A549 (cell line): ENCODE data around the gene ADISSP. TPM values are rescaled to one million over a fixed set of nuclear protein-coding genes. Genes with fewer than 3 reads are reported as not detected.

Source experiments
- ATAC-seq, 2 experiments: fragments of 200-7000 bp in 1 of 2; fragments of >200 bp in 1 of 2; cut with Nextera tagmentation in 1 of 2; cut with Tn5 transposase in 1 of 2; 3 replicates each; pipeline versions ENCODE4 v1.8.0 to v1.9.1; 2018 to 2020; ENCODE audit warnings: mild to moderate bottlenecking in 1 of 2, moderate library complexity in 1 of 2
- CTCF ChIA-PET: fragments of 300-600 bp; sonication (Branson Sonifier 250); formaldehyde crosslinking; extraction: SDS; loops from one replicate; lab custom pipeline; 2021; ENCODE audit warnings: antibody characterized with exemption, inconsistent platforms; lab: Yijun Ruan, JAX
- POLR2A ChIA-PET: fragments of 350-600 bp; formaldehyde crosslinking; extraction: SDS; loops from one replicate; lab custom pipeline; 2021; ENCODE audit warnings: antibody characterized with exemption, inconsistent platforms; lab: Yijun Ruan, JAX
- DNase-seq, 2 experiments: peaks; one replicate each; pipeline versions ENCODE4 v3.0.0 to v3.0.0-alpha.2; 2011 to 2016; ENCODE audit warnings: low read depth in 1 of 2, low spot score in 1 of 2
- FAIRE-seq: peaks from 2 replicates; lab custom pipeline; 2011; peaks lifted over from hg19 to GRCh38; lab: Jason Lieb, UNC
- H3K27ac ChIP-seq, 2 experiments: fragments of >200 bp; sonication (Bioruptor Twin); formaldehyde crosslinking; 3 replicates each; pipeline ENCODE4 v1.5.1; 2016 to 2017
- H3K4me1 ChIP-seq: fragments of >200 bp; sonication (Bioruptor Twin); formaldehyde crosslinking; 3 replicates; pipeline ENCODE4 v1.6.1; 2016
- H3K4me2 ChIP-seq: fragments of >200 bp; sonication (Bioruptor Twin); formaldehyde crosslinking; 3 replicates; pipeline ENCODE4 v1.6.1; 2016
- H3K4me3 ChIP-seq: fragments of >200 bp; sonication (Bioruptor Twin); formaldehyde crosslinking; 3 replicates; pipeline ENCODE4 v1.5.1; 2016
- H3K9me3 ChIP-seq: fragments of >200 bp; sonication (Bioruptor Twin); formaldehyde crosslinking; 3 replicates; pipeline ENCODE4 v1.6.1; 2016
- CBX2 ChIP-seq: fragments of 200-600 bp; sonication (generic); IDR thresholded peaks from 2 replicates; pipeline ENCODE4 v1.6.1; 2016; ENCODE audit warnings: low read depth, mild to moderate bottlenecking, borderline replicate concordance
- CBX8 ChIP-seq: fragments of 200-600 bp; sonication (generic); IDR thresholded peaks from 2 replicates; pipeline ENCODE4 v1.6.1; 2016
- CEBPB ChIP-seq, 2 experiments: fragments of >200 bp in 1 of 2; sonication (Bioruptor Twin) in 1 of 2; formaldehyde crosslinking in 1 of 2; IDR thresholded peaks; 2 replicates each; pipeline ENCODE4 v1.6.1; 2012 to 2016
- CHD2 ChIP-seq: fragments of 150-350 bp; IDR thresholded peaks from 2 replicates; pipeline ENCODE4 v1.6.1; 2014; ENCODE audit warnings: low read length; ENCODE audit not compliant: partially characterized antibody
- EHF ChIP-seq: fragments of 250-450 bp; sonication (Bioruptor Pico); IDR thresholded peaks from 2 replicates; pipeline ENCODE4 v1.5.0; 2020; ENCODE audit warnings: mild to moderate bottlenecking
- HDAC2 ChIP-seq: fragments of 200-600 bp; sonication (generic); IDR thresholded peaks from 2 replicates; pipeline ENCODE4 v1.6.1; 2016
- HOXA7 ChIP-seq: fragments of 250-450 bp; sonication (Bioruptor Pico); IDR thresholded peaks from 2 replicates; pipeline ENCODE4 v1.5.0; 2020; ENCODE audit warnings: mild to moderate bottlenecking, moderate library complexity
- HOXB5 ChIP-seq: fragments of 250-450 bp; sonication (Bioruptor Pico); IDR thresholded peaks from 2 replicates; pipeline ENCODE4 v1.5.0; 2020; ENCODE audit warnings: mild to moderate bottlenecking, moderate library complexity
- JUN ChIP-seq, 2 experiments: fragments of >200 bp; sonication (Bioruptor Twin); formaldehyde crosslinking; IDR thresholded peaks; 2 replicates in 1 of 2; 3 replicates in 1 of 2; pipeline ENCODE4 v1.6.1; 2016 to 2017
- KDM5A ChIP-seq: fragments of 200-600 bp; sonication (generic); IDR thresholded peaks from 2 replicates; pipeline ENCODE4 v1.6.1; 2016; ENCODE audit warnings: antibody characterized with exemption, mild to moderate bottlenecking
- NPAS2 ChIP-seq: fragments of 250-450 bp; sonication (Bioruptor Pico); IDR thresholded peaks from 2 replicates; pipeline ENCODE4 v1.8.0; 2022; ENCODE audit warnings: mild to moderate bottlenecking, moderate library complexity, borderline replicate concordance
- NR3C1 ChIP-seq: fragments of >200 bp; sonication (Bioruptor Twin); formaldehyde crosslinking; IDR thresholded peaks from 3 replicates; pipeline ENCODE4 v1.6.1; 2017
- PHF8 ChIP-seq: fragments of 200-600 bp; sonication (generic); IDR thresholded peaks from 2 replicates; pipeline ENCODE4 v1.6.1; 2016; ENCODE audit warnings: low read depth, mild to moderate bottlenecking, antibody characterized with exemption, moderate library complexity, borderline replicate concordance
- POLR2AphosphoS2 ChIP-seq: conservative IDR thresholded peaks from 2 replicates; pipeline ENCODE4 v1.6.1; 2012; ENCODE audit warnings: low read length, improper control_type of control experiment, inconsistent platforms
- RFX5 ChIP-seq: fragments of 450-650 bp; IDR thresholded peaks from 2 replicates; pipeline ENCODE4 v1.7.1; 2014; ENCODE audit warnings: antibody characterized with exemption, mild to moderate bottlenecking, moderate library complexity
- SMC3 ChIP-seq: fragments of >200 bp; sonication (Bioruptor Twin); formaldehyde crosslinking; IDR thresholded peaks from 3 replicates; pipeline ENCODE4 v1.6.1; 2018; ENCODE audit warnings: inconsistent platforms
- ZNF302 ChIP-seq: fragments of 250-450 bp; sonication (Bioruptor Pico); IDR thresholded peaks from 2 replicates; pipeline ENCODE4 v1.9.0; 2021; ENCODE audit warnings: inconsistent platforms, mild to moderate bottlenecking, moderate library complexity
- WGBS: methylation state at CpG from one replicate; pipeline ENCODE4 v1.1.6; 2017; ENCODE audit errors: missing lambda C conversion rate; 5-methylcytosine and 5-hydroxymethylcytosine counted together
- polyA plus RNA-seq, 4 experiments: library from polyadenylated mRNA; depleted of rRNA in 3 of 4; stranded (reverse); fragments of >200 nt; fragmentation: RNase III in 1 of 4; extraction: RNeasy Plus Mini Kit Qiagen cat#74134 plus additional on column Dnase treatment in 1 of 4; gene quantifications; 2 replicates in 3 of 4; 3 replicates in 1 of 4; pipeline ENCODE4 v1.2.3, GENCODE V29; 2011 to 2017
- TF ChIP-seq, protein P1 (sequence below): fragments of 250-450 bp; sonication (Bioruptor Pico); IDR thresholded peaks from 2 replicates; pipeline ENCODE4 v1.5.0; 2020; ENCODE audit warnings: low read depth, mild to moderate bottlenecking, moderate library complexity
- TF ChIP-seq, protein P2 (sequence below): fragments of >200 bp; sonication (Bioruptor Twin); formaldehyde crosslinking; IDR thresholded peaks from 3 replicates; pipeline ENCODE4 v1.5.1; 2016
- TF ChIP-seq, protein P3 (sequence below): fragments of >200 bp; sonication (Bioruptor Twin); formaldehyde crosslinking; IDR thresholded peaks from 3 replicates; pipeline ENCODE4 v1.6.1; 2016
- TF ChIP-seq, protein P4 (sequence below): fragments of >200 bp; sonication (Bioruptor Twin); formaldehyde crosslinking; IDR thresholded peaks from 2 replicates; pipeline ENCODE4 v1.6.1; 2016

Gene ADISSP
- polyA plus RNA-seq, 2 of the 4 experiments (the other 2 are of a cell fraction) = 43.9 to 104 TPM

DNA sequence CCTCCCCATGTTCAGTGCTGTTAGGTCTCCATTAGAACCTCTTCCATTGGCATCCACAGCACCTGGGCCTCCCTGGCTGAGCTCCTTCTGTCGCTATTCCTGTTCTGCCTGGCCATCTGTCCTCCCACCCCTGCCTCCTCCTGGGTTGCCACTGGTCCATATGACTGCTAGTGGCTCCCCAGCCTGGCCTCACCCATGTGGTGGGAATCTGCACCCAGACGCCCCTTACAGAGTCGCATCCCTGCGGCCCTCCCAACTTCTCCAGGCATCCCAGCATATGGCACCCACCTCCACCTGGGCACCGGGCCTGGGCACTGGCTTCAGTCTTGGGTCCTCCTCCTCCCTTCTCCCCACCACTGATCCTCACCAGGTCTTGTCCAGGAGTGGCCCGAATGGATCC, 36.3 kb upstream of the ADISSP start:
- WGBS = 74% methylated on average over 6 of the region's 6 CpGs
- no peak for TF ChIP-seq KDM5A
- Histone ChIP-seq H3K4me3 (no peak overlapping the region), H3K4me1 (peaks cover 86% of the 10 kb centered on the region), H3K9me3 (peaks cover 4% of the 10 kb centered on the region), H3K4me2 (no peak overlapping the region), H3K27ac (peak overlapping the region; percentile 5 to 95; a peak in 4 of 6 replicates)
- ATAC-seq (no peak), DNase-seq (no peak), FAIRE-seq (no peak)
- ChIA-PET CTCF (no interaction called here), POLR2A (no interaction called here)

DNA sequence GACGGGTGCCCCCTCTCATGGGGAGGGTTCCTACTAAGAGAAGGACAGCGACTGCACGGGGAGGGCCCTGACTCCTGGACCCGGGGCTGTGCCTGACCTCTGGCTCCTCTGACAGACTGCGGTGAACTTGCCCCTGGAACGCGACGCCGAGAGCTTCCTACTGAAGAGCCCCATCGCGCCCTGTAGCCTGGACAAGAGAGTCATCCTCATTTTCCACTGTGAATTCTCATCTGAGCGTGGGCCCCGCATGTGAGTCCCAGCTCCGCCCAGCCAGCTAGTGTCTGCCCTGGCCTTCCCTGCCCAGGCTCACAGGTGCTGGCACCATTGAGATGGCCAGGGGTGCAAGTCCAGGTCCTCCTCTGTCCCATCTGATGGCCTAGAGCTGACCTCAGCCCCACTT, 35.7 kb upstream of the ADISSP start:
- DNase-seq (no peak), ATAC-seq (no peak), FAIRE-seq (no peak)
- TF ChIP-seq SMC3 = no peak
- no peak for TF ChIP-seq CHD2
- TF ChIP-seq KDM5A = no peak
- no peak for TF ChIP-seq HDAC2
- TF ChIP-seq POLR2AphosphoS2 = no peak
- TF ChIP-seq EHF (CRISPR knock-in tag) = no peak
- TF ChIP-seq NPAS2 (CRISPR knock-in tag) = no peak
- no peak for TF ChIP-seq CBX2
- TF ChIP-seq HOXA7 (CRISPR knock-in tag) = no peak
- TF ChIP-seq RFX5 = no peak
- TF ChIP-seq NR3C1 = no peak
- TF ChIP-seq JUN (IDR thresholded peaks at IDR 0.05) = no peak
- H3K4me2 ChIP-seq = no peak overlapping the region
- 87% methylated on average over 14 of the region's 14 CpGs for WGBS
- CTCF ChIA-PET = no interaction called here
- peak overlapping the region in 1 of 2 experiments; percentile 95; a peak in 3 of 6 replicates for H3K27ac ChIP-seq
- POLR2A ChIA-PET = no interaction called here
- no peak overlapping the region for H3K4me3 ChIP-seq
- H3K9me3 ChIP-seq = peaks cover 4% of the 10 kb centered on the region
- H3K4me1 ChIP-seq = peaks cover 86% of the 10 kb centered on the region

DNA sequence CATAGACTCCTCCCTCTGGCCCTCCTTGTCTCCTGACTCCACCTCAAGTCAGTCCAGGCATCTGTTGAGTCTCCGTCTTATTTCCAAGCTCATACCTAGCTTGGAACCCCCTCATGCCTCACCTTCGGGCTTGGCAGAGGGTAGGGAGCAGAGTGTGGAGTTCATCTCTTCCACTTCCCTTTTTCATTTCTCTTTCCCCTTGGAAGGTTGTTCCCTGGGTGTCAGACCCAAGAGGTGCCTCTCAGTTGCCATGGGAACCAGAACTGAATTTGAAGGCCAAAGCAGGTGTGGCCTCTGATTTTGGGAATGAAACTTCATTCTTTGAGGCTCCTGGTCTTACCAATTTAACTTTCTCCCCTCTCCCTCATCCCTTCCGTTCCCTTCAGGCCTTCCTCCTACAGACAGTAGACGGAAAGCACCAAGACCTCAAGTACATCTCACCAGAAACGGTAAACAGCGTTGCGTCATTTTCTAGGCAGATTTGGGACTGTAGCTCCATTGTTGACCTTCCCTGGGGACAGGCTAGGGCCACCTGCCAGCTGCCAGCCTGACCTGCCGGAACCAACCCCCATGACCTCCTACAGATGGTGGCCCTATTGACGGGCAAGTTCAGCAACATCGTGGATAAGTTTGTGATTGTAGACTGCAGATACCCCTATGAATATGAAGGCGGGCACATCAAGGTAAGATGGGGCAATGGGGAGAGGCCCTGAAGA, 35.1 kb upstream of the ADISSP start:
- 91% methylated on average over 11 of the region's 11 CpGs for WGBS
- FAIRE-seq = no peak
- no peak for ATAC-seq
- Histone ChIP-seq H3K4me1 (peaks cover 87% of the 10 kb centered on the region), H3K27ac (peak overlapping the region in 1 of 2 experiments; percentile 95; a peak in 2 of 6 replicates), H3K4me2 (no peak overlapping the region), H3K4me3 (no peak overlapping the region), H3K9me3 (peaks cover 4% of the 10 kb centered on the region)
- no peak for DNase-seq
- TF ChIP-seq CEBPB (IDR thresholded peaks at IDR 0.05) (peak in 1 of 2 experiments; percentile 45; a peak in 1 of 4 replicates), CBX2 (no peak)
- TF ChIP-seq, protein P1, sequence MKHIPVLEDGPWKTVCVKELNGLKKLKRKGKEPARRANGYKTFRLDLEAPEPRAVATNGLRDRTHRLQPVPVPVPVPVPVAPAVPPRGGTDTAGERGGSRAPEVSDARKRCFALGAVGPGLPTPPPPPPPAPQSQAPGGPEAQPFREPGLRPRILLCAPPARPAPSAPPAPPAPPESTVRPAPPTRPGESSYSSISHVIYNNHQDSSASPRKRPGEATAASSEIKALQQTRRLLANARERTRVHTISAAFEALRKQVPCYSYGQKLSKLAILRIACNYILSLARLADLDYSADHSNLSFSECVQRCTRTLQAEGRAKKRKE (CRISPR knock-in tag) = 0 out of 2 replicates have a peak, but pooled peaks have one; percentile 37
- ChIA-PET CTCF (interaction anchor here (1.2 kb wide), 1 partner anchor 27 kb away, joined by 3 read pairs; no protein-coding TSS in a partner anchor), POLR2A (no interaction called here)

DNA sequence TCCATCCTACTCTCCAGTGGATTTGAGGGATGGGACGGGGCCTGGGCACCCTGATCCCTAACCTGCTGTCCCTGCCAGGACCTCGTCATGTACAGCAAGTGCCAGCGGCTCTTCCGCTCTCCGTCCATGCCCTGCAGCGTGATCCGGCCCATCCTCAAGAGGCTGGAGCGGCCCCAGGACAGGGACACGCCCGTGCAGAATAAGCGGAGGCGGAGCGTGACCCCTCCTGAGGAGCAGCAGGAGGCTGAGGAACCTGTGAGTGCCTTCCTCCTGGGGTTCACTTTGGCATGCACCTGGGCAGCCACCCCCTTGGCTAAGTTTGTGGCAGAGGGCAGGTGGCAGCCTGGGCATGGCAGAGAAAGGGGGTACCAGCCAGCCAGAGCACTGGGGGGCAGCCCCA, 34.3 kb upstream of the ADISSP start:
- no peak for DNase-seq
- Histone ChIP-seq H3K9me3 (peaks cover 4% of the 10 kb centered on the region), H3K4me2 (no peak overlapping the region), H3K4me1 (peaks cover 78% of the 10 kb centered on the region)
- no peak for ATAC-seq
- POLR2A ChIA-PET = no interaction called here
- TF ChIP-seq CBX8 (no peak), HDAC2 (no peak), ZNF302 (no peak), PHF8 (no peak), HOXB5 (CRISPR knock-in tag) (no peak), KDM5A (no peak)
- TF ChIP-seq, protein P1 (CRISPR knock-in tag) = no peak
- TF ChIP-seq, protein P2, sequence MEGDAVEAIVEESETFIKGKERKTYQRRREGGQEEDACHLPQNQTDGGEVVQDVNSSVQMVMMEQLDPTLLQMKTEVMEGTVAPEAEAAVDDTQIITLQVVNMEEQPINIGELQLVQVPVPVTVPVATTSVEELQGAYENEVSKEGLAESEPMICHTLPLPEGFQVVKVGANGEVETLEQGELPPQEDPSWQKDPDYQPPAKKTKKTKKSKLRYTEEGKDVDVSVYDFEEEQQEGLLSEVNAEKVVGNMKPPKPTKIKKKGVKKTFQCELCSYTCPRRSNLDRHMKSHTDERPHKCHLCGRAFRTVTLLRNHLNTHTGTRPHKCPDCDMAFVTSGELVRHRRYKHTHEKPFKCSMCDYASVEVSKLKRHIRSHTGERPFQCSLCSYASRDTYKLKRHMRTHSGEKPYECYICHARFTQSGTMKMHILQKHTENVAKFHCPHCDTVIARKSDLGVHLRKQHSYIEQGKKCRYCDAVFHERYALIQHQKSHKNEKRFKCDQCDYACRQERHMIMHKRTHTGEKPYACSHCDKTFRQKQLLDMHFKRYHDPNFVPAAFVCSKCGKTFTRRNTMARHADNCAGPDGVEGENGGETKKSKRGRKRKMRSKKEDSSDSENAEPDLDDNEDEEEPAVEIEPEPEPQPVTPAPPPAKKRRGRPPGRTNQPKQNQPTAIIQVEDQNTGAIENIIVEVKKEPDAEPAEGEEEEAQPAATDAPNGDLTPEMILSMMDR = no peak
- TF ChIP-seq, protein P3, sequence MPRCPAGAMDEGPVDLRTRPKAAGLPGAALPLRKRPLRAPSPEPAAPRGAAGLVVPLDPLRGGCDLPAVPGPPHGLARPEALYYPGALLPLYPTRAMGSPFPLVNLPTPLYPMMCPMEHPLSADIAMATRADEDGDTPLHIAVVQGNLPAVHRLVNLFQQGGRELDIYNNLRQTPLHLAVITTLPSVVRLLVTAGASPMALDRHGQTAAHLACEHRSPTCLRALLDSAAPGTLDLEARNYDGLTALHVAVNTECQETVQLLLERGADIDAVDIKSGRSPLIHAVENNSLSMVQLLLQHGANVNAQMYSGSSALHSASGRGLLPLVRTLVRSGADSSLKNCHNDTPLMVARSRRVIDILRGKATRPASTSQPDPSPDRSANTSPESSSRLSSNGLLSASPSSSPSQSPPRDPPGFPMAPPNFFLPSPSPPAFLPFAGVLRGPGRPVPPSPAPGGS = no peak
- TF ChIP-seq, protein P4, sequence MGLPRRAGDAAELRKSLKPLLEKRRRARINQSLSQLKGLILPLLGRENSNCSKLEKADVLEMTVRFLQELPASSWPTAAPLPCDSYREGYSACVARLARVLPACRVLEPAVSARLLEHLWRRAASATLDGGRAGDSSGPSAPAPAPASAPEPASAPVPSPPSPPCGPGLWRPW = no peak
- TF ChIP-seq, all 56 proteins: peak for 0
- CTCF ChIA-PET = interaction anchor here (1.2 to 1.3 kb wide), 4 partner anchors 28 to 98 kb away, joined by 3 to 4 read pairs (median 3); no protein-coding TSS in a partner anchor
- peak overlapping the region in 1 of 2 experiments; percentile 95; a peak in 3 of 6 replicates for H3K27ac ChIP-seq
- 92% methylated on average over 13 of the region's 13 CpGs for WGBS
- H3K4me3 ChIP-seq = no peak overlapping the region
- no peak for FAIRE-seq
